HCEC 1CT (cell line): ENCODE data around the gene PNMA8A.

Source experiments
- DNase-seq: peaks from one replicate; pipeline ENCODE4 v3.0.0-alpha.2; 2017

Gene PNMA8A

DNA sequence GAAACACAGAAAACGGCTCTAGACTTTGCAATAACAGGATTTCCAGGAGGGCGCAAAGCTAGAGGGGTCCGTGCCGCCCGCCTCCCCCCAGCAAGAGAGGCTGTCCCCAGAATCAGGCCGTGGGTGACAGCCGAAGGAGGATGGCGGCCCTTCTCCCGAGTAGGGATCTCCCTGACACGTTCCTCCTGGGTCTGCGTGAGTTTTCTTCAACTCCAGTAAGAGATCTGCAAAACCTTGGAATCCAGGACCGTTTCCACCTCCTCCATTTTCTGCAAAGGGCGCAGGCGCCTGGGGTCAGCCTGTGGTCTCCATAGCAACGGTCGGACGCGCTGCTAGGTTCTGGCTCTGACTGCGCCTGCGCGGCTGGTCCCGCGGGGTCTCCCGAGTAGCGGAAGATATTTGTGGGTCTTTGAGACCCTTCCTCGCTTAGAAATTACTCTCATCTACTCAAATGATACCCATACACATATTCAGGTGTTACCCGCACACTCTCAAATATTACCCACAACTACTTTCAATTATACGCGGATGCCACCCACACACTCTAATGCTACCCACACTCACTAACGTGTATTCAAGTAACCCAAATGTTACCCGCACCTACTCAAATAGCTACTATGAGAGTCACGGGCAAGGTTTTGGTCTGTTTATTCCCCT lies 44.7 kb downstream of the PNMA8A start:
- DNase-seq = peak; percentile 78

DNA sequence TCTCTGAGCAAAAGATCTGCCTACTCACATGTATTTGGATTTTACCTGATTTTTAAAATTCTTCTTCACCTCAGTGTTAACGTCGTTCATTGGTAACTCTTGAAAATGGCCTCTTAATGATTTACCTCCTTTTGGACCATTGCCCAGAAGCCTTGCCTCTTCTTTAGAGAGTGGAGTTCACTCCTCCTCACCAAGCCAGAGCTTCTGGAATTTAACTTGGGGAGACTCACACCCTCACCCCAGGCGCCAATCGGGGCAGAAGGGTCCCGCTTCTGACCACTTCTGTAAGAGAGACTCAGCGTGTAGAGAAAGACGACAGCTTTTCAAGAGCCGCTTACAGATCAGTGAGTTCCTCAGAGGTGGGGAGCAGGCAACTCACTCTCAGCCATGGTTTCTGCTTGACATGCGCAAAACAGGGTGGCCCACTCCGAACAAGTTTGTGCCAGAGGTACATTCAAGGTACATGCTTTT lies 45.3 kb downstream of the PNMA8A start:
- DNase-seq = peak; percentile 13

DNA sequence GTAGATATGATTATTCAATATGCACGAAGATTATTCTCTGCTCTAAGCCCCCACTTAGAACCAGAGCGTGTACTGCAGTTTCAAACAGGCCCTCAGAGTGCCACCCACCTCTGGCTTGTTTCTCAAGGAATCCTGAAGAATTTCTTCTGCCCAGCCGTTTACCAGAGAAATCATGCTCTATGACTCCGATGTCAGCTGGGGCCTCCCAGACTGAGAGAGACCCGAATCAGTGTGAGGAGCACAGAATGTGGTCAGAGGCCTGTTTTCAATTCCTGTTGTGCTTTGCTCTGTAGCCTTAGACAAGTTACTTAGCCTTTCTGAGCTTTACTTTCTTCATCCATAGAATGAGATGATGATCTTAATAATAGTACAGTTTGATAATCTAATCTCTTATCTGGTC lies 48.2 kb downstream of the PNMA8A start:
- DNase-seq = no peak

DNA sequence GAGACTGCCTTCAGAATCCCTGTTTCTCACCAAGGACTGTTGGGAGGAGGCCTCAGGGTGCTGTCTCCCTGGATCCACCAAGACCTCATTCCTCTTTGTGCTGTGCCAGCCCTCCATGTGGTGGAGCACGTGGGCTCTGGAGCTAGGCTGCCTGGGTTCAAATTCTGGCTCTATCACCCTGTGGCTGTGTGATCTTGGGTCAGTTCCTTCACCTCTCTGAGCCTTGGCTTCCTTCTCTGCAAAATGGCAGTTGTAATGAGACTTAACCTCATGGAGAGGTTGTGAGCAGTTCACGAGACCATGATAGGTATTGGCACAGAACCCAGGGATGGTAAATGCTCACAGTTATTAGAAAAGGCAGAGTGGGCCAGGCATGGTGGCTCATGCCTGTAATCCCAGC lies 49.0 kb downstream of the PNMA8A start:
- DNase-seq = no peak

DNA sequence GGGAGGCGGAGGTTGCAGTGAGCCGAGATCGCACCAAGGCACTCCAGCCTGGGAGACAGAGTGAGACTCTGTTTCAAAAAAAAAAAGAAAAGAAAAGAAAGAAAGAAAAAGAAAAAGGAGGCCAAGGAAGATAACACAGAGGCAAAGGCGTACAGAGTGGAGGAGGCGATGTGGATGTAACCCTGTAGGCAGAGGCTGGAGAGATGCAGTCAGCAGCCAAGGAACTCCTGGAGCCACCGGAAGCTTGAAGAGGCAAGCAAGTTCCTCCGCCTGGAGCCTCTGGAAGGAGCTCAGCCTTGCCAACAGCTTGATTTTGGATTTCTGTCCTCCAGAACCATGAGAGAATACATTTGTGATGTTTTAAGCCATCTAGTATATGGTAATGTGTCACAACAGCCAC lies 51.3 kb downstream of the PNMA8A start:
- no peak for DNase-seq
